ENCODE data around the gene NPR1.
"Not testable (repeated sequence)": the region's sequence is repeated elsewhere in the genome, so short reads cannot be mapped to it uniquely, and the experiment has no call there.

Gene NPR1

DNA sequence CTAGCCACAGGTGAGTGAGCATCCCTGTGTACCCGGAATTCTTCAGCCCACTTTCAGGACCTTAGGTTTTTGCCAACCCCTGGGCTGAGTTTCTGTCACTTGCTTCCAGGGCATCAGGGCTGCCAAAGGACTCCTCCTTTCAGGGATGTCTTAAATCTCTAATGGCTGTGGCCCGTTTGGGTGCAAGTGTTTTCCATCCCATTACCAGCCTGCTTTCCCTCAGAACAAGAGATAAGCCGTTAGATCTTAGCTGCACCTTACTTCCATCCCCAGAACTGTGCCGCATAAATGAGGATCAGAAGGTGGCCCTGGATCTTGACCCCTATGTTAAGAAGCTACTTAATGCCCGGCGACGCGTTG is 19.3 kb upstream of the NPR1 start:
- peaks cover 32% of the 10 kb centered on the region for H3K36me3 Mint-ChIP-seq
- H3K4me3 Mint-ChIP-seq = peak overlapping the region; percentile 97
- no peaks in the 10 kb centered on the region for H3K9me3 Mint-ChIP-seq
- peaks cover 21% of the 10 kb centered on the region for H3K4me1 Mint-ChIP-seq
- no peaks in the 10 kb centered on the region for H3K27me3 Mint-ChIP-seq
- DNase-seq = no peak
- CTCF ChIA-PET = interaction anchor here (0.9 to 2.2 kb wide), 2 partner anchors 148 to 307 kb away, joined by 3 to 9 read pairs; no protein-coding TSS in a partner anchor
- H3K27ac Mint-ChIP-seq = peak overlapping the region; percentile 91

DNA sequence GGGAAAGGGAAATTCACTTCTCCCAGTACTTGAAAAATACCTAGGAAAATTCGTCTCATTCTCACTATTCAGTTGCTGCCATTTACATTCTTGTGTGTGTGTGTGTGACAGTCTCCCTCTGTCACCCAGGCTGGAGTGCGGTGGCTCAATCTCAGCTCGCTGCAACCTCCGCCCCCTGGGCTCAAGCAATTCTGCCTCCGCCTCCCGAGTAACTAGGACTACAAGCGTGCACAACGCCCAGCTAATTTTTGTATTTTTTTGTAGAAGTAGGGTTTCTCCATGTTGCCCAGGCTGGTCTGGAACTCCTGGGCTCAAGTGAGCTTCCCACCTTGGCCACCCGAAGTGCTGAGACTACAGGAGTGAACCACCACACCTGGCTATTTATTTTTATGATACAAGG is 18.8 kb upstream of the NPR1 start:
- Mint-ChIP-seq H3K36me3 (peaks cover 34% of the 10 kb centered on the region), H3K27me3 (no peaks in the 10 kb centered on the region), H3K4me1 (peaks cover 21% of the 10 kb centered on the region), H3K4me3 (peak overlapping the region; percentile 97), H3K27ac (peak overlapping the region; percentile 42), H3K9me3 (no peaks in the 10 kb centered on the region)
- CTCF ChIA-PET = interaction anchor here (0.6 to 2.2 kb wide), 4 partner anchors 16 to 307 kb away, joined by 3 to 9 read pairs (median 3); no protein-coding TSS in a partner anchor
- DNase-seq = no peak

DNA sequence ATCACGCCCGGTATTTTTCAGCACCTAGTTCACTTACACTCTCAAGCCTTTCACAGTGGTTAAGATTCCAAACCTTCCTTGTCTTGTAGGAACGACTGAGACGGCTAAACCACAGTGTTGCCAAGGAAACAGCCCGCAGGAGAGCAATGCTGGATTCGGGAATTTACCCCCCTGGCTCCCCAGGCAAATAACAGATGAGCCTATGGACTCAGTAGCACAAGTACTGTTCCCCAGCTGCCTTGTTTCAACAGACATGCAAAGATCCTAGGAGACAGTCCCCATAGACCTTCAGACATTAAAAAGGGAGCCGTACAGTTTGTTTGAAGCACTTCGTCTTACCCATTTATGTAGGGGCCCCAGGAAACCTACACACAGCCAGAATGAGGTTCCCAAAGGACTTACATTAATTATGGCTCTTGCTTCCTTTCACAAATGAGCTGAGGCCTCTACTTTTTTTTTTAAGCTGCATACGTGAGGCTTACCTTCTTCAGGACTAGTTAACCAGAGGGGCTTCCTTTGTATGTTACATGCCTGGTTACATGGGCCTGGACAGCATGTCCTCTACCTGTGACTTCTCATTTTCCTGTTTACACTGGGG is 17.3 kb upstream of the NPR1 start:
- no peak overlapping the region for H3K4me3 Mint-ChIP-seq
- no peaks in the 10 kb centered on the region for H3K27me3 Mint-ChIP-seq
- no peak for DNase-seq
- H3K4me1 Mint-ChIP-seq = peaks cover 20% of the 10 kb centered on the region
- H3K36me3 Mint-ChIP-seq = peaks cover 49% of the 10 kb centered on the region
- no peak overlapping the region for H3K27ac Mint-ChIP-seq
- no peaks in the 10 kb centered on the region for H3K9me3 Mint-ChIP-seq
- CTCF ChIA-PET = interaction anchor here (1.1 to 1.2 kb wide), 2 partner anchors 128 to 325 kb away, joined by 3 to 4 read pairs; partner anchors contain the start of gene RAB13

DNA sequence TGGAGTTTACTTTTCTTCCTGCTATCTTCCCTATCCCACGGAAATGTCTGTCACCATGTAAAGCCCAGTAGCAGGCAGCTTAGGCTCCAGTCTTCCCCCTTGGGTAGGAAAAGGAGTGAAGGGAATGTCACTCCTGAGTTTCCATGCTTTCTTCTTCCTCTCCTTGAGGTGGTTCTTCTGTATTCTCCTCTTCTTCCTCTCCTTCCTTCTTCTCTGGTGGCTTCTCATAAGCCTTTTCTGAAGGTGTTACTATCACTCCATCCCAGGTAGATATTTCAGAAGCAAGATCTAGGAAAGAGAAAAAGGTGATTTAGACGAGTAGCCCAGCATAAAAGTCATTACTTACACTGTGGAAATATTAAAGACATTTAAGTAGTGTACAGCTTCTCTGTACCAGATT is 16.2 kb upstream of the NPR1 start:
- H3K27me3 Mint-ChIP-seq = no peaks in the 10 kb centered on the region
- H3K9me3 Mint-ChIP-seq = no peaks in the 10 kb centered on the region
- H3K27ac Mint-ChIP-seq = no peak overlapping the region
- no peak overlapping the region for H3K4me3 Mint-ChIP-seq
- CTCF ChIA-PET = interaction anchor here (1.1 kb wide), 1 partner anchor 324 kb away, joined by 3 read pairs; the partner anchor contains the start of gene RAB13
- DNase-seq = no peak
- H3K4me1 Mint-ChIP-seq = peaks cover 20% of the 10 kb centered on the region
- H3K36me3 Mint-ChIP-seq = peaks cover 59% of the 10 kb centered on the region

DNA sequence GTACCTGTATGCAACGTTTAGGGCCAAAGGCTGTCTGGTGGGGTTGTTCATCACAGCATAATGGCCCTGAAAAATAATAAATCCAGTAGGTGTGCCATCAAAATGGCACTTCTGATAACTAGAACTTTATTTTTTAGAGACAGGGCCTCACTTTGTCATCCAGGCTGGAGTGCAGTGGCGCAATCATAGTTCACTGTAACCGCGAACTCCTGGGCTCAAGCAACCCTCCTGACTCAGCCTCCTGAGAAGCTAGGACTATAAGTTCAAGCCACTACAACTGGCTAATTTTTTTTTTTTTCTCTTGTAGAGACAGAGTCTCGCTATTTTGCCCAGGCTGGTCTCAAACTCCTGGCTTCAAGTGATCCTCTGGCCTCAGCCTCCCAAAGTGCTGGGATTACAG is 15.3 kb upstream of the NPR1 start:
- peaks cover 69% of the 10 kb centered on the region for H3K36me3 Mint-ChIP-seq
- no peak for DNase-seq
- H3K9me3 Mint-ChIP-seq = no peaks in the 10 kb centered on the region
- H3K27me3 Mint-ChIP-seq = no peaks in the 10 kb centered on the region
- no peak overlapping the region for H3K27ac Mint-ChIP-seq
- peaks cover 27% of the 10 kb centered on the region for H3K4me1 Mint-ChIP-seq
- CTCF ChIA-PET = no interaction called here
- no peak overlapping the region for H3K4me3 Mint-ChIP-seq

DNA sequence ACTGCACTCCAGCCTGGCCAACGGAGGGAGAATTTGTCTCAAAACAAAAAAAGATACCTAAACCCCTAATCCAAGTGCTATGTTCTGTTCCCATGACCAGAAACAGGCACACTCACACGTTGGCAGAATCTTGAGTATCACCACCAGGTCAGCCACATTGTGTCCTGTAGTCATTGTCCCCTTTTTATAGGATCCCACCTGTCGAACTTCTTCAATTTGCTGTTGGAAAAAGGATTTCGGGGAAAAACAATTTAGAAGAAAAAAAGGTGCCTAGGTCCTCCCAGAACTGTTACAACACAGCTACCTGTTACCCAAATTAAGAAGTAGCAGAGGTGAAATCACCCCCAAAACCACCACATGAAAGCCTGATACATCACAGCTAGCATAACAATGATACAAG is 11.0 kb upstream of the NPR1 start:
- CTCF ChIA-PET = interaction anchor here (0.8 to 2.2 kb wide), 4 partner anchors 10 to 230 kb away, joined by 3 to 6 read pairs (median 4); no protein-coding TSS in a partner anchor
- peaks cover 72% of the 10 kb centered on the region for H3K36me3 Mint-ChIP-seq
- peaks cover 35% of the 10 kb centered on the region for H3K4me1 Mint-ChIP-seq
- H3K4me3 Mint-ChIP-seq = no peak overlapping the region
- DNase-seq = no peak
- no peaks in the 10 kb centered on the region for H3K27me3 Mint-ChIP-seq
- no peak overlapping the region for H3K27ac Mint-ChIP-seq
- no peaks in the 10 kb centered on the region for H3K9me3 Mint-ChIP-seq

GRCh38 chr1:153668672-153669071 is 9.8 kb upstream of the NPR1 start:
- CTCF ChIA-PET = interaction anchor here (0.8 to 2.2 kb wide), 2 partner anchors 9 to 158 kb away, joined by 3 to 6 read pairs; no protein-coding TSS in a partner anchor
- not testable (repeated sequence) for H3K9me3 Mint-ChIP-seq, H3K27ac Mint-ChIP-seq, H3K4me3 Mint-ChIP-seq, H3K27me3 Mint-ChIP-seq, DNase-seq
- Mint-ChIP-seq H3K4me1 (peaks cover 37% of the 10 kb centered on the region), H3K36me3 (peaks cover 63% of the 10 kb centered on the region)

DNA sequence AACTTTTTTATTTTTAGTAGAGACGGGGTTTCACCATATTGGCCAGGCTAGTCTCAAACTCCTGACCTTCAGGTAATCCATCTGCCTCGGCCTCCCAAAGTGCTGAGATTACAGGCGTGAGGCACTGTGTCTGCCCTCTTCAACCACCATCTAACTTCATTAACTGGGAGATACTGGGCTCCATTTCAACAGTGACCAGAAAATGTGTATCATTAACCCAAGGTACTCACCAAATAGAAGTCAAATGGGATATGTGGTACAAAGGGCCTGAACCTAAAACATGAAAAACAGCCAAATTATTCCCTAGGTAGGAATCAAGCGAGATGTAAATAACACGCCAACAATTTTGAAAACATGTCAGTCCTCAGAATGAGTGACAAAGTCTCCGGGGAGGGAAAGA is 8.9 kb upstream of the NPR1 start:
- Mint-ChIP-seq H3K36me3 (peaks cover 57% of the 10 kb centered on the region), H3K27ac (peak overlapping the region; percentile 14), H3K4me1 (peaks cover 37% of the 10 kb centered on the region), H3K4me3 (no peak overlapping the region), H3K27me3 (no peaks in the 10 kb centered on the region), H3K9me3 (no peaks in the 10 kb centered on the region)
- DNase-seq = no peak
- CTCF ChIA-PET = interaction anchor here (2.2 kb wide), 1 partner anchor 8 kb away, joined by 6 read pairs; no protein-coding TSS in a partner anchor

GRCh38 chr1:153670257-153670858 is 8.1 kb upstream of the NPR1 start:
- DNase-seq = no peak

DNA sequence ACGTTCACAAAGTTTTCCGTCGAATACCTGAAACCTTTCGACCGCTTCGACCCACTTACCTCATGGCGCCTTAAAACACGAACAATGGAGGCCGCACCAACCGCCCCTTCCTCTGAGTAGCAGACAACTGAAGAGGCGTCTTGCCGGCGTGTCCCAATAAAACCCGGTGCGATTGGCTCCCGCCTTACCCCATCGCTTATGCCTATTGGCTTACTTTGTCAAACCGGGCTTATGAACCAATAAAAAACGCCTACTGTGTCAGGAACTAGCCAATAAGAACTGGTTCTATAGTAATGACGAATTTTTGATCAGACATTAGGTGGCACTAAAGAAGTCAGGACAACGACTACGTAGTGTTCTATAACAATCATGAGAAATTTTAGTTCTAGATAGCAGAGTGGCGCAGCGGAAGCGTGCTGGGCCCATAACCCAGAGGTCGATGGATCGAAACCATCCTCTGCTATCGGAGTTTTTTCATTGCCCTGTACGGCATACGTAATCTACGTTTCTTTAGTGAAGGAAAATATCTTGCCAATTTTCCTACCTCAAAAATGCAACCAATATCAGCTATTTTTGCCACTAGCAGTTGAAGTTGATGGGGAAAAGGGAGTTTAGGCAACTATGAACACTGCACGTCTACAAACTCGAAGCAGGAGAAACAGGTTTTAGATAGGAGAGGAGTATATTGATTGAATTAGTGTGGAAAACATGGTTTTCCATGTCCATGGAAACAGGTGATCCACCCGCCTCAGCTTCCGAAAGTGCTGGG is 7.4 kb upstream of the NPR1 start, which contains the start of gene ILF2:
Gene ILF2, minus strand, starts transcription at position 135 of the 769 bp plus-strand sequence. Its CDS starts 71 bp downstream, at position 64.
- DNase-seq = peak; percentile 99
- Mint-ChIP-seq H3K27me3 (no peaks in the 10 kb centered on the region), H3K4me3 (no peak within 1 kb of the TSS), H3K27ac (no peak within 1 kb of the TSS), H3K4me1 (peaks cover 37% of the 10 kb centered on the region), H3K36me3 (peaks cover 44% of the 10 kb centered on the region), H3K9me3 (no peaks in the 10 kb centered on the region)
- CTCF ChIA-PET = interaction anchor here (0.9 to 1.1 kb wide), 2 partner anchors 137 to 321 kb away, joined by 3 read pairs; no protein-coding TSS in a partner anchor

More at GRCh38 chr1:153670257-153670858, 8.1 kb upstream of the NPR1 start:
- no peak overlapping the region for H3K27ac Mint-ChIP-seq
- peaks cover 51% of the 10 kb centered on the region for H3K36me3 Mint-ChIP-seq
- CTCF ChIA-PET = no interaction called here
- peaks cover 37% of the 10 kb centered on the region for H3K4me1 Mint-ChIP-seq
- H3K4me3 Mint-ChIP-seq = no peak overlapping the region
- no peaks in the 10 kb centered on the region for H3K9me3 Mint-ChIP-seq
- no peaks in the 10 kb centered on the region for H3K27me3 Mint-ChIP-seq

DNA sequence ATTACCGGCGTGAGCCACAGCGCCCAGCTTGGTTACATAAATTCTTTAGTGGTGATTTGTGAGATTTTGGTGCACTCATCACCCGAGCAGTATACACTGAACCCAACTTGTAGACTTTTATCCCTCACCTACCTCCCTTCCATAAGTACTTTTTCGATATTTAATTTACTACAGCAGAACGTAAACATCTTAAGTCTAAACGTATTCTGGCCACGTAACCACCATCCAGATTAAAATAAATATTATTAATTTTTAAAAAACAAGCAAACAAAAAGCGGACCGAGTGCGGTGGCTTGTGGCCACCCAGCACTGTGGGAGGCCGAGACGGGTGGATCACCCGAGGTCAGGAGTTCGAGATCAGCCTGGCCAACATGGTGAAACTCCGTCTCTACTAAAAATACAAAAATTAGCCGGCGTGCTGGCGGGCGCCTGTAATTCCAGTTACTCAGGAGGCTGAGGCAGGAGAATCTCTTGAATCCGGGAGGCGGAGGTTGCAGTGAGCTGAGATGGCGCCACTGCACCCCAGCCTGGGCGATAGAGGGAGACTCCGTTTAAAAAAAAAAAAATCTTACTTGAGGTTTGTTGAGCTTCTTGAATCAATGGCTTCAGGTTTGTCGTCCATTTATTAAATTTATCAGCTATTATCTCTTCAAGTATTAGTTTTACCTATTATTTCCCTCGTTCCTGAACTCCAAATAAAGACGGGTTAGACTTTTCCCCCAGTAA is 6.7 kb upstream of the NPR1 start:
- H3K27ac Mint-ChIP-seq, H3K4me3 Mint-ChIP-seq, H3K27me3 Mint-ChIP-seq, H3K9me3 Mint-ChIP-seq: not testable (repeated sequence)
- CTCF ChIA-PET = interaction anchor here (0.6 to 2.0 kb wide), 9 partner anchors 63 to 320 kb away, joined by 3 to 8 read pairs (median 3); partner anchors contain the start of gene RAB13
- Mint-ChIP-seq H3K4me1 (peaks cover 37% of the 10 kb centered on the region), H3K36me3 (peaks cover 36% of the 10 kb centered on the region)
- peak; percentile 59 for DNase-seq

DNA sequence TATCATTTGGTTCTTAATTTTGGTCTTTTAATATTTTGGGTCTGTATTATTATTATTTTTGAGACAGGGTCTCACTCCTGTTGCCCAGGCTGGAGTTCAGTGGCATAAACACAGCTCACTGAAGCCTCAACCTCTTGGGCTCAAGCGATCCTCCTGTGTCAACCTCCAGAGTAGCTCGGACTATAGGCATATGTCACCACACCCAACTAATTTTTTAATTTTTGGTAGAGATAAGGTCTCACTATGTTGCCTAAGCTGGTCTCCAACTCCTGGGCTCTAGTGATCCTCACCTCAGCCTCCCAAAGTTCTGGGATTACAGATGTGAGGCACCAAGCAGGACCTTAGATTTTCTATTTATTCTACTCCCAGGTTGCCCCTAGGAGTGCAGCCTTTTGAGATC is 5.0 kb upstream of the NPR1 start:
- Mint-ChIP-seq H3K4me1 (peaks cover 36% of the 10 kb centered on the region), H3K36me3 (peaks cover 19% of the 10 kb centered on the region), H3K4me3 (no peak overlapping the region), H3K27me3 (peaks cover 15% of the 10 kb centered on the region), H3K9me3 (no peaks in the 10 kb centered on the region), H3K27ac (no peak overlapping the region)
- CTCF ChIA-PET = interaction anchor here (1.2 to 2.0 kb wide), 3 partner anchors 38 to 313 kb away, joined by 3 to 8 read pairs (median 7); partner anchors contain the start of gene RAB13
- DNase-seq = no peak

- H3K27ac Mint-ChIP-seq = no peak overlapping the region
- H3K27me3 Mint-ChIP-seq = peaks cover 59% of the 10 kb centered on the region
Measured at GRCh38 chr1:153677718-153678518, 570 bp upstream of the NPR1 start.

More at GRCh38 chr1:153677718-153678518, 570 bp upstream of the NPR1 start:
- Mint-ChIP-seq H3K36me3 (no peaks in the 10 kb centered on the region), H3K4me1 (peaks cover 27% of the 10 kb centered on the region), H3K9me3 (no peaks in the 10 kb centered on the region), H3K4me3 (peak overlapping the region; percentile 78)
- DNase-seq = peak; percentile 66
- CTCF ChIA-PET = interaction anchor here (0.5 to 4.2 kb wide), 16 partner anchors 9 to 552 kb away, joined by 3 to 27 read pairs (median 3); partner anchors contain the start of genes RAB13 and RPS27
